Measurements from ENCODE around the gene HAUS5.
"Not testable (repeated sequence)": the region's sequence is repeated elsewhere in the genome, so short reads cannot be mapped to it uniquely, and the experiment has no call there.

The HAUS5 gene
- total RNA-seq, result 27.7 to 35.5 reads per million in 2 donors

- peak; percentile 90 to 95 (median 91) for DNase-seq
Observed at GRCh38 chr19:35612559-35613321, at the start of gene HAUS5. TSS of gene HAUS5 (plus strand) at chr19:35612735. CDS start at chr19:35612795, 60 bp downstream.

GRCh38 chr19:35562776-35563175, 49.8 kb upstream of the HAUS5 start:
- no peak for DNase-seq

- no peak for DNase-seq
Observed at GRCh38 chr19:35563207-35563829, 49.2 kb upstream of the HAUS5 start, which contains the start of gene ATP4A. TSS of gene ATP4A (minus strand) at chr19:35563658. CDS start at chr19:35563629, 29 bp downstream.

GRCh38 chr19:35565016-35565856, 47.3 kb upstream of the HAUS5 start:
- DNase-seq, result no peak

- DNase-seq, result no peak
Observed at GRCh38 chr19:35566738-35567137, 45.8 kb upstream of the HAUS5 start.

GRCh38 chr19:35569281-35569781, 43.2 kb upstream of the HAUS5 start:
- DNase-seq, result no peak

GRCh38 chr19:35571406-35571965, 41.0 kb upstream of the HAUS5 start:
- no peak for DNase-seq

GRCh38 chr19:35577918-35578317, 34.6 kb upstream of the HAUS5 start:
- DNase-seq, result no peak

GRCh38 chr19:35578707-35579106, 33.8 kb upstream of the HAUS5 start:
- DNase-seq, result no peak

GRCh38 chr19:35582760-35583159, 29.8 kb upstream of the HAUS5 start:
- no peak for DNase-seq

- DNase-seq, result peak in 1 of 5 experiments; percentile 24
Observed at GRCh38 chr19:35585848-35586247, 26.7 kb upstream of the HAUS5 start, which contains the start of gene PMIS2. TSS of gene PMIS2 (plus strand) at chr19:35586173. CDS start at chr19:35586260, 87 bp downstream.

- DNase-seq, result no peak
Observed at GRCh38 chr19:35587321-35587720, 25.2 kb upstream of the HAUS5 start.

- DNase-seq, result no peak
Observed at GRCh38 chr19:35590875-35591274, 21.7 kb upstream of the HAUS5 start.

GRCh38 chr19:35592226-35592625, 20.3 kb upstream of the HAUS5 start:
- peak in 2 of 5 experiments; percentile 12 to 46 for DNase-seq

- not testable (repeated sequence) for DNase-seq
Observed at GRCh38 chr19:35595026-35595425, 17.5 kb upstream of the HAUS5 start.

- no peak for DNase-seq
Observed at GRCh38 chr19:35595928-35596327, 16.6 kb upstream of the HAUS5 start.

GRCh38 chr19:35596366-35596999, 16.1 kb upstream of the HAUS5 start:
- peak in 1 of 5 experiments; percentile 59 for DNase-seq

GRCh38 chr19:35601971-35602370, 10.6 kb upstream of the HAUS5 start:
- DNase-seq, result no peak

GRCh38 chr19:35604436-35604835, 8.1 kb upstream of the HAUS5 start:
- DNase-seq, result not testable (repeated sequence)

- not testable (repeated sequence) for DNase-seq
Observed at GRCh38 chr19:35607170-35607569, 5.4 kb upstream of the HAUS5 start.

GRCh38 chr19:35607661-35608060, 4.9 kb upstream of the HAUS5 start:
- no peak for DNase-seq

- peak in 1 of 5 experiments; percentile 57 for DNase-seq
Observed at GRCh38 chr19:35608251-35608650, 4.3 kb upstream of the HAUS5 start.

Data from T-helper 2 cell (primary cell).